DOHH2 (cell line): ENCODE data around the gene SNTB2.

Experiments
- H3F3A ChIP-seq: fragments of 200-600 bp; sonication (generic), shearing (Covaris generic); 2 replicates; pipeline ENCODE4 v1.6.0; 2016; ENCODE audit warnings: antibody characterized with exemption, mild to moderate bottlenecking; ENCODE audit not compliant: control insufficient read depth, insufficient read depth
- H3K27ac ChIP-seq: fragments of 200-600 bp; sonication (generic); 2 replicates; pipeline ENCODE4 v1.5.1; 2014; ENCODE audit warnings: low read depth, mild to moderate bottlenecking, low read length, moderate library complexity
- H3K27me3 ChIP-seq: fragments of 200-600 bp; sonication (generic); 2 replicates; pipeline ENCODE4 v1.6.1; 2014; ENCODE audit warnings: mild to moderate bottlenecking, low read length, mixed read lengths; ENCODE audit not compliant: control insufficient read depth
- H3K36me3 ChIP-seq: fragments of 200-600 bp; sonication (generic); 2 replicates; pipeline ENCODE4 v1.6.1; 2014; ENCODE audit warnings: mild to moderate bottlenecking, low read length, moderate library complexity, mixed read lengths; ENCODE audit not compliant: control insufficient read depth
- H3K4me1 ChIP-seq: fragments of 200-600 bp; sonication (generic); 2 replicates; pipeline ENCODE4 v1.6.1; 2014; ENCODE audit warnings: mild to moderate bottlenecking, low read length, mixed read lengths; ENCODE audit not compliant: control insufficient read depth
- H3K4me2 ChIP-seq: fragments of 200-600 bp; sonication (generic); 2 replicates; pipeline ENCODE4 v1.6.0; 2014; ENCODE audit warnings: mild to moderate bottlenecking, low read length, moderate library complexity
- H3K4me3 ChIP-seq: fragments of 200-600 bp; sonication (generic); 2 replicates; pipeline ENCODE4 v1.5.1; 2014; ENCODE audit warnings: mild to moderate bottlenecking, low read length, mixed read lengths
- H3K79me2 ChIP-seq: fragments of 200-600 bp; sonication (generic); 2 replicates; pipeline ENCODE4 v1.6.1; 2014; ENCODE audit warnings: mild to moderate bottlenecking, low read length, mixed read lengths; ENCODE audit not compliant: control insufficient read depth
- H3K9me2 ChIP-seq: fragments of 200-600 bp; sonication (generic); replicated peaks from 2 replicates; pipeline ENCODE4 v1.6.1; 2014; ENCODE audit warnings: mild to moderate bottlenecking, low read length, mixed read lengths; ENCODE audit not compliant: control insufficient read depth
- H3K9me3 ChIP-seq: fragments of 200-600 bp; sonication (generic); 2 replicates; pipeline ENCODE4 v1.6.1; 2014; ENCODE audit warnings: antibody characterized with exemption, low read length, mixed read lengths; ENCODE audit not compliant: control insufficient read depth, insufficient read depth
- H4K20me1 ChIP-seq: fragments of 200-600 bp; sonication (generic); 2 replicates; pipeline ENCODE4 v1.6.0; 2014; ENCODE audit warnings: low read depth, mild to moderate bottlenecking, antibody characterized with exemption, low read length, moderate library complexity; ENCODE audit not compliant: control insufficient read depth, insufficient read depth
- EZH2phosphoT487 ChIP-seq: fragments of 200-600 bp; sonication (generic); IDR thresholded peaks from 2 replicates; pipeline ENCODE4 v1.6.1; 2017; ENCODE audit warnings: borderline replicate concordance, mild to moderate bottlenecking, antibody characterized with exemption, low read length, moderate library complexity, mixed read lengths
- TF ChIP-seq, protein P1 (sequence below): fragments of 200-600 bp; sonication (generic); IDR thresholded peaks from one replicate; pipeline ENCODE4 v1.5.1; 2014; ENCODE audit warnings: antibody characterized with exemption, mild to moderate bottlenecking, low read depth, low read length; ENCODE audit not compliant: poor library complexity, severe bottlenecking

The SNTB2 gene

DNA sequence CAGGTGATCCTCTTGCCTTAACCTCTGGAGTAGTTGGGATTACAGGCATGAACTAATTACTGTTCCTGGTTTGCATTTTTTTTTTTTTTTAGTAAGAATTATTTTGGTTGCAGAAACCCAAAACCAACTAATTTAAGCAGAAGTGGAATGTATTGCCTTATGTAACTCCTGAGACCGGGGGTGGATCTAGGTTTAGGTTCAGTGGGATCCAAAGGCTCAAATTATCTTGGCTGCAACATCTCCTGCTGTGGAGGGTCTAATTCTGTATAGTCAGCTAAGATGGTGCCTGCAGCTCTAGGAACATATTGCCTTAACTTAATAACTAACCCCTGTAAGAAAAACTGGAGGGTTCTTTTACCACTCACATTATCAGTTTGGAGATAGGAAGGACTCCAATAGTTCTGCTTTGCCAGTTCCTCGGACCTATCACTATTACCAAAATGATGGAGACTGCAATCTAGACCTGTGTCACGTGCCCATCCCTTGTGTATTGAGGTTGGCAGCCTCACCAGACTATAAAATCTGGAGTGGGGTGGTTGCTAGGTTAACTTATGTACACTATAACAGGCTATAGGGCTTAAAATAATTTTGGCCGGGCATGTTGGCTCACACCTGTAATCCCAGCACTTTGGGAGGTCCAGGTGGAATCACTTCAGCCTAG, 8.5 kb downstream of the SNTB2 start:
- H3K79me2 ChIP-seq: peaks cover 72% of the 10 kb centered on the region
- H3F3A ChIP-seq: no peaks in the 10 kb centered on the region
- H3K36me3 ChIP-seq: no peaks in the 10 kb centered on the region
- H3K27me3 ChIP-seq: no peaks in the 10 kb centered on the region
- H3K9me2 ChIP-seq: no peaks in the 10 kb centered on the region
- no peak for TF ChIP-seq EZH2phosphoT487
- TF ChIP-seq, protein P1, sequence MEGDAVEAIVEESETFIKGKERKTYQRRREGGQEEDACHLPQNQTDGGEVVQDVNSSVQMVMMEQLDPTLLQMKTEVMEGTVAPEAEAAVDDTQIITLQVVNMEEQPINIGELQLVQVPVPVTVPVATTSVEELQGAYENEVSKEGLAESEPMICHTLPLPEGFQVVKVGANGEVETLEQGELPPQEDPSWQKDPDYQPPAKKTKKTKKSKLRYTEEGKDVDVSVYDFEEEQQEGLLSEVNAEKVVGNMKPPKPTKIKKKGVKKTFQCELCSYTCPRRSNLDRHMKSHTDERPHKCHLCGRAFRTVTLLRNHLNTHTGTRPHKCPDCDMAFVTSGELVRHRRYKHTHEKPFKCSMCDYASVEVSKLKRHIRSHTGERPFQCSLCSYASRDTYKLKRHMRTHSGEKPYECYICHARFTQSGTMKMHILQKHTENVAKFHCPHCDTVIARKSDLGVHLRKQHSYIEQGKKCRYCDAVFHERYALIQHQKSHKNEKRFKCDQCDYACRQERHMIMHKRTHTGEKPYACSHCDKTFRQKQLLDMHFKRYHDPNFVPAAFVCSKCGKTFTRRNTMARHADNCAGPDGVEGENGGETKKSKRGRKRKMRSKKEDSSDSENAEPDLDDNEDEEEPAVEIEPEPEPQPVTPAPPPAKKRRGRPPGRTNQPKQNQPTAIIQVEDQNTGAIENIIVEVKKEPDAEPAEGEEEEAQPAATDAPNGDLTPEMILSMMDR: no peak
- 0 out of 2 replicates have a peak, but pooled peaks cover 2% of the 10 kb centered on the region for H3K4me1 ChIP-seq
- H3K27ac ChIP-seq: no peak overlapping the region
- no peak overlapping the region for H3K4me2 ChIP-seq
- no peaks in the 10 kb centered on the region for H3K9me3 ChIP-seq
- H4K20me1 ChIP-seq: peaks cover 7% of the 10 kb centered on the region; the same call in 1 of the 2 replicates
- no peak overlapping the region for H3K4me3 ChIP-seq

DNA sequence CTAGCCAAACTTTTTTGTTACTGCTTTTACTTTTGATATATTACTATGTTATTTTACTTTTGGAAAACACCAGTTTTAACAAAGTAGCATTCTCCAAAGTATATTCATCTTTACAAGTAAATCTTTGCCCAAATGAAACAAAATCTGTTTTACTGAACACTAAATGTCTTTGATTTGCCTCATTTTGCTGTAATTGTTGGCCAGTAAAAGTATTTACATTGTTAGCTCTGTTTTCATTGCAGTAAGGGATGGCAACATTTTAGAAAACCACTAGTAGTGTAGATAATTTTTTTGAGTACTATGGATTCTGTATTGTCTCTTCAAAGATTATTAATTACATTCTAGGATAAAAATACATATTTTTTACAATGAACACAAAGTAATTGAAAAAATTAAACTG, 10.6 kb downstream of the SNTB2 start:
- Histone ChIP-seq H3K9me3 (no peaks in the 10 kb centered on the region), H3F3A (0 out of 2 replicates have a peak, but pooled peaks cover 4% of the 10 kb centered on the region), H3K4me3 (no peak overlapping the region), H3K4me2 (no peak overlapping the region), H3K27me3 (no peaks in the 10 kb centered on the region), H3K9me2 (no peaks in the 10 kb centered on the region), H3K36me3 (no peaks in the 10 kb centered on the region), H3K27ac (no peak overlapping the region), H4K20me1 (peaks cover 7% of the 10 kb centered on the region; the same call in 1 of the 2 replicates), H3K79me2 (peaks cover 67% of the 10 kb centered on the region), H3K4me1 (no peaks in the 10 kb centered on the region)
- TF ChIP-seq, protein P1: no peak
- TF ChIP-seq EZH2phosphoT487: no peak

DNA sequence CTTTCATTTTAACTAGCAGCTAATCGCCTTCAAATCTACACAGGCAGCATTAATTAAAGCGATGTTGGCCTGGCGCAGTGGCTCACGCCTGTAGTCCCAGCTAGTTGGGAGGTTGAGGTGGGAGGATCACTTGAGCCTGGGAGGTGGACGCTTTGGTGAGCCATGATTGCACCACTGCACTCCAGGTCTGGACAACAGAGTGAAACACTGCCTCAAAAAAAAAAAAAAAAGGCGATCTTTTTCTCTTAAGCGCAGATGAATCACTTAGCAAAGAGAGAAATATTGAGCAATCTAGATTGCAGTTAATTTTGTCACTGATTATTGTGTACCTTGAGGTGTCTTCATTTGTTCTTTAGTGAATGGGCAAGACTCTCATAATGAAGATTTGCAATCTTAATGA, 12.4 kb downstream of the SNTB2 start:
- Histone ChIP-seq H3K9me3 (no peaks in the 10 kb centered on the region), H3F3A (0 out of 2 replicates have a peak, but pooled peaks cover 4% of the 10 kb centered on the region), H3K4me1 (no peaks in the 10 kb centered on the region), H3K27ac (no peak overlapping the region), H3K36me3 (no peaks in the 10 kb centered on the region), H4K20me1 (peaks cover 3% of the 10 kb centered on the region; the same call in 1 of the 2 replicates), H3K79me2 (peaks cover 52% of the 10 kb centered on the region), H3K4me2 (no peak overlapping the region), H3K9me2 (no peaks in the 10 kb centered on the region), H3K27me3 (no peaks in the 10 kb centered on the region), H3K4me3 (no peak overlapping the region)
- TF ChIP-seq, protein P1: no peak
- no peak for TF ChIP-seq EZH2phosphoT487
